Colonic mucosa (tissue), 4 donors: ENCODE data around the gene PAAF1. TPM values are rescaled to one million over a fixed set of nuclear protein-coding genes. Genes with fewer than 3 reads are reported as not detected.
A peak's percentile ranks its signal among the peaks of the same experiment; 100 is the strongest.
"Not testable (repeated sequence)": the region's sequence is repeated elsewhere in the genome, so short reads cannot be mapped to it uniquely, and the experiment has no call there.

Experiments used
- DNase-seq: peaks from one replicate; pipeline ENCODE4 v3.0.0-alpha.2; 2020
- H3K27ac ChIP-seq: fragments of 200-600 bp; one replicate; pipeline ENCODE4 v1.8.0; 2021
- H3K27me3 ChIP-seq: fragments of 200-600 bp; one replicate; pipeline ENCODE4 v1.8.0; 2021
- H3K36me3 ChIP-seq: fragments of 200-600 bp; one replicate; pipeline ENCODE4 v1.8.0; 2021
- H3K4me1 ChIP-seq: fragments of 200-600 bp; one replicate; pipeline ENCODE4 v1.8.0; 2021; ENCODE audit warnings: mild to moderate bottlenecking
- H3K4me3 ChIP-seq: fragments of 200-600 bp; one replicate; pipeline ENCODE4 v1.8.0; 2021
- H3K9ac ChIP-seq, 2 donors: one replicate each; pipeline ENCODE4 v1.7.0; 2013; ENCODE audit warnings: control low read depth in 2 of 2, low read depth in 2 of 2, low read length in 2 of 2
- H3K9me3 ChIP-seq: fragments of 200-600 bp; one replicate; pipeline ENCODE4 v1.8.0; 2021
- intact Hi-C: fragments of 100-400 bp; cut with DNase I; formaldehyde crosslinking; loops from one replicate; pipeline ENCODE4 v1.14.1; 2022
- total RNA-seq, 2 donors: library from RNA; stranded (reverse); fragmentation: NEBNext Ultra II Directional in 1 of 2; extraction: Animal tissue kit (Norgen Biotek cat#: 25700) in 1 of 2; gene quantifications; one replicate each; pipeline ENCODE4 v1.2.1, GENCODE V29; 2021
- TF ChIP-seq, protein P1 (sequence below): fragments of 200-600 bp; IDR thresholded peaks from one replicate; pipeline ENCODE4 v1.8.0; 2022; ENCODE audit warnings: antibody characterized with exemption, mild to moderate bottlenecking
- donor health status: healthy.
- donor health status: DM: no; HTN: no; CAD: no.
- donor health status: DM: no; HTN: no; CAD: no.

PAAF1 gene
- total RNA-seq, 2 donors from 2014 or later: 13.2 to 17.8 TPM

DNA sequence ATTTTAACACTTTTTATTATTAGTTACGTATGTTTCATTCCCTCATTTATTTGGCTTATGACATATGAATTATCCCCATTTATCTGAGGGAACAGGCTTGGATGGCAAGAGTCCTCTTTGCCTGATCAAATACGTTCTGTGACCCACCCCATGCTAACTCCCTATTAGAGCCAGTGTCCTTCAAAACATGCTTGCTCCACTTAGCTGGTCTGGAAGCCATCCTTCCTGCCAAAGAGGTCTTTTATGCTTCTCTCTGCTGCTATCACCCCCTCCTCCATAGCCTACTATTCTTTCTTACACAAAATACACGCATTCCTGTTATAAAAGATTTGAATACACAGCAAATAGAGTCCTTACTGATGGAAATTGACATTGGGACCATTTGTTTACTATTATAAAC is 6.5 kb upstream of the PAAF1 start:
- Histone ChIP-seq H3K9ac (no peak overlapping the region), H3K27ac (peak overlapping the region; percentile 8)
- intact Hi-C loops: no loop called here

DNA sequence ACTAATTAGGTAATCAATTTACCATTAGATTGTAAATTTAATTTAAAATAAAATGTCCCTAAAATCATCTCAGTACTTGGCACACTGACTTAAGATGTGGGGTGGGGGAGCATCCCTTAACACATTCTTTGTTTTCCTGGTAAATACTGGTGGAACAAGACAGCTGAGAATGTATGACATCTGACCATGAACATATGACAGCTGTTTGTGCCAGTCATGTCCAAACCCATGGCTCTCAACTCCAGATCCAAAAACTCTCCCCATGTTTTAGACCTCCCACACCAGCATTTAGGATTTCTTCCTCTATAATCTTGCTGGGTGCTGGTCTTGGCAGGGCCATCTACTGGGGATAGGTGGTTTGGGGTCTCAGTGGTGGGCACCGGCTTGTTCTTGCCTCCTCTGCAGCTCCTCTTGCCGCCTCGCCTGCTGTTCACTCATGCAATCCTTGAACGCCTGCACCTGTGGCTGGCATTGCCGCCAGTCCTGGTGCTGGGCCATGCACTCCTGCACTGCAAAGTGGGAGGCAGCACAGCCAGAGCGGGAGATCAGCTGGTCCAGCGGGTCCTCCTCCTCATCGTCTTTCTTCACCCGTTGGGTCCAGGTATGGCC is 3.9 kb upstream of the PAAF1 start:
- no peak overlapping the region for H3K4me3 ChIP-seq
- DNase-seq: no peak
- no peak overlapping the region for H3K9ac ChIP-seq
- peaks cover 9% of the 10 kb centered on the region for H3K4me1 ChIP-seq
- intact Hi-C loops: no loop called here
- no peaks in the 10 kb centered on the region for H3K36me3 ChIP-seq
- TF ChIP-seq, protein P1, sequence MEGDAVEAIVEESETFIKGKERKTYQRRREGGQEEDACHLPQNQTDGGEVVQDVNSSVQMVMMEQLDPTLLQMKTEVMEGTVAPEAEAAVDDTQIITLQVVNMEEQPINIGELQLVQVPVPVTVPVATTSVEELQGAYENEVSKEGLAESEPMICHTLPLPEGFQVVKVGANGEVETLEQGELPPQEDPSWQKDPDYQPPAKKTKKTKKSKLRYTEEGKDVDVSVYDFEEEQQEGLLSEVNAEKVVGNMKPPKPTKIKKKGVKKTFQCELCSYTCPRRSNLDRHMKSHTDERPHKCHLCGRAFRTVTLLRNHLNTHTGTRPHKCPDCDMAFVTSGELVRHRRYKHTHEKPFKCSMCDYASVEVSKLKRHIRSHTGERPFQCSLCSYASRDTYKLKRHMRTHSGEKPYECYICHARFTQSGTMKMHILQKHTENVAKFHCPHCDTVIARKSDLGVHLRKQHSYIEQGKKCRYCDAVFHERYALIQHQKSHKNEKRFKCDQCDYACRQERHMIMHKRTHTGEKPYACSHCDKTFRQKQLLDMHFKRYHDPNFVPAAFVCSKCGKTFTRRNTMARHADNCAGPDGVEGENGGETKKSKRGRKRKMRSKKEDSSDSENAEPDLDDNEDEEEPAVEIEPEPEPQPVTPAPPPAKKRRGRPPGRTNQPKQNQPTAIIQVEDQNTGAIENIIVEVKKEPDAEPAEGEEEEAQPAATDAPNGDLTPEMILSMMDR: no peak
- H3K27ac ChIP-seq: no peak overlapping the region
- no peaks in the 10 kb centered on the region for H3K9me3 ChIP-seq
- no peaks in the 10 kb centered on the region for H3K27me3 ChIP-seq

More for the DNA sequence above, 6.5 kb upstream of the PAAF1 start:
- Histone ChIP-seq H3K4me3 (no peak overlapping the region), H3K36me3 (no peaks in the 10 kb centered on the region), H3K9me3 (no peaks in the 10 kb centered on the region), H3K4me1 (no peaks in the 10 kb centered on the region), H3K27me3 (no peaks in the 10 kb centered on the region)
- DNase-seq: no peak
- TF ChIP-seq, protein P1: no peak

DNA sequence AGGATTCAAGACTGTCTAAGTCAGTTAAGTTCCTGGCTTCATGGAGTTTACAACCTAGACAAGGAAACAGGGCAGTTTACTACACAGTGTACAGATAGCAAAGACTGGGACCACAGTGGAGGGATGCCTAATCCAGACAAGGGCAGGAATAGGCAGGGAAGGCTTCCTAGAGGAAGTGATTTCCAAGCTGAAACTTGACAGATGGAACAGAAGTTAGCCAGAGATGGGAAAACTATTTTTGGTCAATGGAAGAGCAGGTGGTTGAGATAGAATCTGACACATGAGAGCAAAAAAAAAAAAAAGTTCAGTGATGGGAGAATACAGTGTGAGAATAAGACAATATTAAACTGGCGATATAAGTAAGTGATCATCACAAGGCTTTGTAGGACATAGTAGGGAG is 1.4 kb upstream of the PAAF1 start:
- Histone ChIP-seq H3K27me3 (no peaks in the 10 kb centered on the region), H3K27ac (no peak overlapping the region), H3K4me1 (peaks cover 9% of the 10 kb centered on the region), H3K9me3 (no peaks in the 10 kb centered on the region), H3K9ac (peak overlapping the region in 1 of 2 donors; percentile 83), H3K4me3 (peak overlapping the region; percentile 82), H3K36me3 (no peaks in the 10 kb centered on the region)
- DNase-seq: no peak
- intact Hi-C loops: no loop called here
- TF ChIP-seq, protein P1: no peak

DNA sequence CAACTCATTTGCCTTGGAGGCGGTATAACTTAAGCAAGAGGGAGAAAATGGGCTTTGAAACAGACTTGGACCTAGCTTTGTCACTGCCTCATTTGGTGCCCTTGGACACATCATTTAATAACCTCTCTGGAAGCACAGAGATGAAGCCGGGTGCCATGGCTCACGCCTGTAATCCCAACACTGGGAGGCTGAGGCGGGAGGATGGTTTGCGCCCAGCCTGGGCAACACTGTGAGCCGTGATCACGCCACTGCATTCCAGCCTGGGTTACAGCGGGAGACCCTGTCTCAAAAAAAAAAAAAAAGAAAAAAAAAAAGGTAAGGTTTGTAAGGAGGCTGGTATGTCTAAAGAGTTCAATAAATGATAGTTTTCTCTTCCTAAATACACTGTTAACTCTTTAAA is 959 bp upstream of the PAAF1 start:
- TF ChIP-seq, protein P1: no peak
- peak; percentile 19 for DNase-seq
- Histone ChIP-seq H3K36me3 (no peaks in the 10 kb centered on the region), H3K9ac (peak overlapping the region; percentile 41 to 83), H3K27ac (peak overlapping the region; percentile 96), H3K4me3 (peak overlapping the region; percentile 82), H3K4me1 (peaks cover 9% of the 10 kb centered on the region), H3K27me3 (no peaks in the 10 kb centered on the region), H3K9me3 (no peaks in the 10 kb centered on the region)
- intact Hi-C loops: no loop called here

DNA sequence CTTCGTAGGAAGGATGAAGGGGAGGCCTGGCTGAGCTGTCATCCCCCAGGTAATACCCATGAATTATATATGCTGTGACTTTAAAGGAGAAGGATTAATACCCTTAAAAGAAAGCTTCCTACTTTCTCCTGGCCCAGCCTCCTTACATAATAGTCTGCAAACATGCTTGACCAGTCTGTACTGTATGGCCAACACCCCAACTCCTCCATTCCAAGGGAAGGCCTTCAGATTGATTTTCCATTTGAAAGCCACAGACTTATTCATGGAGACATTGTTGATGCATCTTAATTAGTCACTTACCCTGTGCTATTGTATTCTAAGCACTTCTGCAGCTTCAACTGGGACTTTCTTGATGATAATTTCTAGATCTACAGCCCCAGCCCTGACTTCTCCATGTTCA is 2.0 kb downstream of the PAAF1 start:
- TF ChIP-seq, protein P1: no peak
- H3K4me3 ChIP-seq: no peak overlapping the region
- H3K27me3 ChIP-seq: no peaks in the 10 kb centered on the region
- no peaks in the 10 kb centered on the region for H3K9me3 ChIP-seq
- H3K27ac ChIP-seq: no peak overlapping the region
- no peak for DNase-seq
- H3K4me1 ChIP-seq: peaks cover 9% of the 10 kb centered on the region
- no peaks in the 10 kb centered on the region for H3K36me3 ChIP-seq
- no peak overlapping the region for H3K9ac ChIP-seq
- intact Hi-C loops: no loop called here

DNA sequence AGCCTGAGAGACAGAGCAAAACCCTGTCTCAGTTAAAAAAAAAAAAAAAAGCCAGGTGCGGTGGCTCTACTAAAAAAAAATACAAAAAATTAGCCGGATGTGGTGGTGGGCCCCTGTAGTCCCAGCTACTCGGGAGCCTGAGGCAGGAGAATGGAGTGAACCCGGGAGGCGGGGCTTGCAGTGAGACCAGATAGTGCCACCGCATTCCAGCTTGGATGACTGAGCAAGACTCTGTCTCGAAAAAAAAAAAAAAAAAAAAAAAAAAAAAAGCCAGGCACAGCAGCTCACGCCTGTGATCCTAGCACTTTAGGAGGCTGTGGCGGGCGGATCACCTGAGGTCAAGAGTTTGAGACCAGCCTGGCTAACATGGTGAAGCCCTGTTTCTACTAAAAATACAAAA is 3.6 kb downstream of the PAAF1 start:
- DNase-seq, intact Hi-C loops, H3K27me3 ChIP-seq, H3K36me3 ChIP-seq, H3K9ac ChIP-seq, H3K4me3 ChIP-seq, H3K27ac ChIP-seq, H3K4me1 ChIP-seq, H3K9me3 ChIP-seq: not testable (repeated sequence)
